ACHN (cell line): ENCODE results near the gene ENTPD6.
A peak's percentile ranks its signal among the peaks of the same experiment; 100 is the strongest.
"Not testable (repeated sequence)": the region's sequence is repeated elsewhere in the genome, so short reads cannot be mapped to it uniquely, and the experiment has no call there.

Experiments used
- DNase-seq: peaks from one replicate; pipeline ENCODE4 v3.0.0-alpha.2; 2015
- in situ Hi-C: cut with HindIII; loops from 2 replicates; pipeline ENCODE4 v1.10.0; 2017; ENCODE audit warnings: low sequenced_read_pairs, low pct_ligation_motif_present, low pct_unique_long_range_greater_than_20kb

Gene ENTPD6

GRCh38 chr20:25234009-25234849, 38.7 kb downstream of the ENTPD6 start:
- DNase-seq, in situ Hi-C loops: not testable (repeated sequence)

- no peak for DNase-seq
- in situ Hi-C loops: no loop called here
These were observed 41.2 kb downstream of the ENTPD6 start for GRCh38 chr20:25236450-25237304.

DNA sequence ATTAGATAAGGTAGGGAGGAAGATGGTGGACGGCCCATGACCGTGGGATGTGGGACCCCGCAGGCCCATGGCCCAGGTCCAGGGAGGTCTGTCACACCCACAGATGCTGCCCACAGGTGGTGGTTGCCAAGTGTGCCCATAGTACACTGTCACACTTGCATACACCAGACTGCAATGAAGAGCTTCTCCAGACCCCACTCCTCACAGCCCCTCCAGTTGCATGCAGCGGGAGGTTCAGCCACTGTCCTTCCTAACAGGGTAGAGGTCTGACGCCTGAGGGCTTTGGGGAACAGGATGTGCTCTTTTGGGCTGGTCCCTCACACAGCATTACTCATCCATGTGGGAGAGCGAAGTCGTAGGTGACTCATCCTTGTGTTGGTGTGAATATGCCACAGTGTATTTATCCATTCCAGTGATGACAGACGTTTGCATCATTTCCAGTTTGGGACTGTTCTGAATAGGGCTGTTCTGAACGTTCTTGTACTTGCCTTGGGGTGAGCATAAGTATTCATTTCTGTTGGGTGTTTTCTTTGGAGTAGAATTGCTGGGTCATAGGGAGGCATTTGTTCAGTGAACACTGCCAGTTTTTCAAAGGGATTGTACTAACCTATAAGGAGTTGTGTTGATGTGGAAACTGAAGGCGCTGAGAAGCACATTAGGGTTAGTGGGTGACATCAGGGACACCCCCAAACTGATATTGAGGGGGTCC, 42.3 kb downstream of the ENTPD6 start:
- peak; percentile 94 for DNase-seq
- in situ Hi-C loops: no loop called here

DNA sequence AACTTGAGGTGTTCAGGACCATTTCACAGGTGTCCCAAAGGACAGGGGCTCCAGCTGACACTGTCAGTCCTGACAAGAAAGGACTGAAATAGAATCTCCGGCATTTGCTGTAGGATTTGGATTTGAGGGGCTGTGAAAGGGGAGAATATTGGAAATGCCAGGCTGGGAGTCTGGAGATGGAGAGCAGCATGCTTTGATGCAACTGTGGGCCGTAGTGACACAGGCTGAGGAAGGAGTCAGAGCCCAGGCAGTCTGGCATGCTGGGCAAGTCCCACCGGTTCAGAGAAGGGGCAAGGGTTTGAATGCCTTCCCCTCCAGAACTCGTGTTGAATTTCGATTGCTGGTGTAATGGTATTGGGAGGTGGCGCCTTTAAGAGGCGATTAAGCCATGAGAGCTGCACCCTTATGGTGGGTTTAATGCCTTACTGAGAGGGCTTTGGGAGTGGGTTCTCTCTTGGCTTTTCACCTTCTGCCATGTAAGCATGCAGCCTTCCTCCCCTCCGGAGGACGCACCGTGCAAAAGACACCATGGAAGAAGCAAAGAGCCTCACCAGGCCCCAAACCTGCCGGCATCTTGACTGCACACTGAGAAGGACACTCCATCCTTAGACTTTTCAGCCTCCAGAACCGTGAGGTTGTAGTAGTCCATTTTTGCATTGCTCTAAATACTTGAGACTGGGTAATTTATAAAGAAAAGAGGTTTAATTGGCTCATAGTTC, 43.0 kb downstream of the ENTPD6 start:
- in situ Hi-C loops: no loop called here
- DNase-seq: no peak

GRCh38 chr20:25239387-25240370, 44.2 kb downstream of the ENTPD6 start:
- DNase-seq: no peak
- in situ Hi-C loops: no loop called here

- in situ Hi-C loops, DNase-seq: not testable (repeated sequence)
These were observed 45.5 kb downstream of the ENTPD6 start for GRCh38 chr20:25240851-25241658.

- in situ Hi-C loops: not testable (repeated sequence)
These were observed 46.1 kb downstream of the ENTPD6 start for GRCh38 chr20:25241659-25241955.

GRCh38 chr20:25242231-25242630, 46.7 kb downstream of the ENTPD6 start:
- in situ Hi-C loops: no loop called here
- DNase-seq: no peak

More at GRCh38 chr20:25241659-25241955, 46.1 kb downstream of the ENTPD6 start:
- not testable (repeated sequence) for DNase-seq

DNA sequence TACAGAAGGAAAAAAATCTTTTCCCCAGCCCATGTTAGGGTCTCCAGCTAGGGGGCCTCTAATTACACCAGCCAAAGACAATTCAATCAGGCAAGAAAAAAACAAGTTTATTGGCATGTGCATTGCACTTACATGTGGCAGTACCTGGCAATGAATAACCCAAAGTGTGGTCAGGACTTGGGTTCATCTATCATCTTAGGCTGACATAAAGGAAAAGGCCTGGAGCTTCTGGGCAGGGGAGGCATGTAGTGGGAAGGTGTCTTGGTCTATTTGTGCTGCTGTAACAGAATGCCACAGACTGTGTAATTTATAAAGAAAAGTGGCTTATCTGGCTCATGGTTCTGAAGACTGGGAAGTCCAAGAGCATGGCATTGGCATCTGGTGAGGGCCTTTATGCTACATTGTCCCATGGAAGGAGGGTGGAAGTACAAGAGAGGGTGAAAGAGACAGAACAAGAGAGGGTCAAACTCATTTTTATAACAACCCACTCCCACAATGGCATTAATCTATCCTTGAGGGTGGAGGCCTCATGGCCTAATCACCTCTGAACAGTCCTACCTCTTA, 48.0 kb downstream of the ENTPD6 start:
- DNase-seq: no peak
- in situ Hi-C loops: no loop called here

- DNase-seq: no peak
- in situ Hi-C loops: no loop called here
These were observed 49.5 kb downstream of the ENTPD6 start for GRCh38 chr20:25244976-25245375.

- no peak for DNase-seq
- in situ Hi-C loops: no loop called here
These were observed 49.9 kb downstream of the ENTPD6 start for GRCh38 chr20:25245461-25245860.

DNA sequence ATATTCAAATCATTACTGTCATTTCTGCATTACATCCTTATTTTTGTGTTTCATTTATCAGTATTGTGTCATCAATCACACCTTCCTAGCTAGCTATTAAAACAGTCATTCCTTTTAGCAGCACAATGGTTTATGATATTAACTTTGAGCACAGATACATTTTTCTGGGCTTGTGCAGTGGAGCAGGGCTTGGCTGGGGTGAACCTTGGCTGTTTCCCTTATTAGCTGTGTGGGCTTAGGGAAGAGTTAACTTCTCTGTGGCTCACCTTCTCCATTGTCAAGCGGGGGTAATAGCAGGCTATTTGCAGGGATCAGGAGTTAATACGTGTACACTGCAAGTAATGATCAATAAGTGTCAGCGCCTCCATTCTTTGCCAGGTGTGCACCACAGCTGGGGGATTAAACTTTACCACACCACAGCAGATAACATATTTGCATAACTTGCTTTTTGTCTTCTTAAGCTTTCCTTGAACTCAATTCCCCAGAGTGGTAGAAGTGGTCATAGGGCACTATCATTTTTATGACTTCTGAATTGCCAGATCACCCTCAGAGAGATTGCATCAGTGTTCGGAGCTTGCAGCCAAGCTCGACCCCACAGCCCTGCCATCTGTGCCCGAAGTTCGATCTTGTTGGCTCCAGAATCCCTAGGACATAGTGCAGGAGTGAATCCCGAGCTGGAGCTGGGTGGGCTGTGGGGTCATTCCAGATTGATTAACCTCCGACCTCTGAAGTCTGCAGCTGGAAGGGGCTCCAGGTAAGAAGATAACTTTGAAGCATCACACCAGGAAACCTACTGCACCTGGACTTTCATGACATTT, 50.9 kb downstream of the ENTPD6 start:
- in situ Hi-C loops: no loop called here
- DNase-seq: no peak

DNA sequence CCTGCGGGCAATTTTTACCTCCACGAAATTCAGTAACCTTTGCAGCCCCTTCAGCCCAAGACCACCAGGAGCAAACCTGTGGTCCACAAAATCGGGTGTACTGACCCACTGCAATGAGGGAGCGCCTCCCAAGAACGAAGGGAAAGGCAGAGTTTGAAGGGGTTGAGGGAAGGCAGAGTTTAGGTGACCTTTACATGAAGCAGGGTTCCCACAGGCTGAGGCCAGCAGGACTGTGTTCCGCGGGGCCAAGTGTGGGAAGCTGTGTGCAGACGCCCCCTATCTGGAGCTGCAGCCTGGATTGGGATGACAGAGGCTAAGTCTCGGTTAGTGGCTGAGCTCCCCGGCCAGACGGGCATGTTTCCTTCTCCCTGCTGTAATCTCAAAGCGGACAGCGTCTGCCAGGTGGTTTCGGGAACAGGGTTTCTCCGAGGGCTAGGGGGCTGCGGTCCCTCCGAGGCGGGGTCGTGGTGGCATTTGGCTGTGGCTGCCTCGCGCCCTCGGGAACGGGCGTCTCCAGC, 51.5 kb downstream of the ENTPD6 start:
- in situ Hi-C loops: no loop called here
- DNase-seq: peak; percentile 74

DNA sequence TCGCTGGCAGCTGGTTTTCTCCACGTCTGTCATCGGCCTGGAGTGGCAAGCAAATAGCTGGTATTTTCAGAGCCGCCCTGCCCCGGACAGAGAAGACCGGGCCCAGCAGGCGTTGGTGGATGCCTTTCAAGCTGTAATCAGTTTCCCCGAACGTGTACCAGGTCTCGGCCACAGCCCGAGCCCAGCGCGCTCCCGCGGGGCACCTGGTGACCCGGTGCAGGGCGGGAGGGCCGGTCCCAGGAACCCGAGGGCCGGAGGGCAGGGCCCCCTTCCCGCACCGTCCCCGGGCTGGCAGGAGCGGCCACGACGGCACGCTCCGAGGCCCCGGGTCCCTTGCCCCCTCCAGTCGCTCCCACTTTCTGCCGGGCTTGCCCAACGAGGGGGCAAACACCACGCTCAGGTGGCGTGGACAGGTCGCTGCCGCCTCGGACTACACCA, 52.0 kb downstream of the ENTPD6 start:
- DNase-seq: no peak
- in situ Hi-C loops: no loop called here

DNA sequence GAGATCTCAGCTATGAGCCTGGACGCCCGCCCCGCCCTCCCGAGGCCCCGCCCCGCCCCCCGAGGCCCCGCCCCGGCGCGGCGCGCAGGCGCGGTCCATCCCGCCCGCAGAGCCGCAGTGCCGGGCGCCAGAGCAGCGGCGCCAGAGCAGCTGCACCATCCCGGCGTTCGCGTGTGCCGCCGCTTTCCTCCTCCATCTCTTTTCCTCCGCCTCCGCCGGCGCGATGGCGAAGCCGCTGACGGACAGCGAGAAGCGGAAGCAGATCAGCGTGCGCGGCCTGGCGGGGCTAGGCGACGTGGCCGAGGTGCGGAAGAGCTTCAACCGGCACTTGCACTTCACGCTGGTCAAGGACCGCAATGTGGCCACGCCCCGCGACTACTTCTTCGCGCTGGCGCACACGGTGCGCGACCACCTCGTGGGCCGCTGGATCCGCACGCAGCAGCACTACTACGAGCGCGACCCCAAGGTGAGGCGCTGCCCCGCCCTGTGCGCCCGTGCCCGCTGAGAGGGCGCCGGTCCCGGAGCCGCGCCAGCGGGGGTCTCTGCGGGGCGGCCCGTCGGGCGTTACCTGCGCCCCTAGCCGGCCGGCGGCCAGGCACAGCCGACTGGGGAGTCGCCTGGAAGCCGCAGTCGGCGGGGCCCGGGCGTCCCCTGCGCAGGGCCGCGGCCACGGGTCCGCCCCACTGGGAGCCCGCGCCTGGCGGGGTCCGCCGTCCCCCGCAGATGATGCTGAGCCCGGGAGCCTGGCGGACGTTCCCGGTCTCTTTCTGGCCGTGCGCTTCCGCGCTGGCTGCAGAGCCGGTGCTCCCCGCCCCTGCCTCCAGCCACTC, 52.7 kb downstream of the ENTPD6 start, which contains the start of gene PYGB:
Gene PYGB (plus strand): TSS at position 130 of the 830 bp plus-strand sequence. CDS start 94 bp downstream, at position 224.
- peak; percentile 76 for DNase-seq
- in situ Hi-C loops: no loop called here
